Endothelial cell (in vitro differentiated cells): ENCODE data around the gene SOX6. TPM values are rescaled to one million over a fixed set of nuclear protein-coding genes. Genes with fewer than 3 reads are reported as not detected.

Experiments
- DNase-seq: peaks from one replicate; pipeline ENCODE4 v3.0.0; 2021; ENCODE audit warnings: low spot score
- H3K27ac Mint-ChIP-seq: one replicate; pipeline ENCODE4 v1.8.0; 2021; ENCODE audit warnings: mixed read lengths, inconsistent platforms; ENCODE audit not compliant: unreplicated experiment
- H3K27me3 Mint-ChIP-seq: one replicate; pipeline ENCODE4 v1.8.0; 2021; ENCODE audit warnings: mild to moderate bottlenecking, moderate library complexity, mixed read lengths, inconsistent platforms; ENCODE audit not compliant: unreplicated experiment
- H3K36me3 Mint-ChIP-seq: one replicate; pipeline ENCODE4 v1.8.0; 2021; ENCODE audit warnings: mild to moderate bottlenecking, low read depth, mixed read lengths, inconsistent platforms; ENCODE audit not compliant: unreplicated experiment
- H3K4me1 Mint-ChIP-seq: one replicate; pipeline ENCODE4 v1.8.0; 2021; ENCODE audit warnings: mild to moderate bottlenecking, mixed read lengths, inconsistent platforms; ENCODE audit not compliant: unreplicated experiment
- H3K4me3 Mint-ChIP-seq: one replicate; pipeline ENCODE4 v1.8.0; 2021; ENCODE audit warnings: mild to moderate bottlenecking, mixed read lengths, inconsistent platforms; ENCODE audit not compliant: unreplicated experiment
- H3K9me3 Mint-ChIP-seq: one replicate; pipeline ENCODE4 v1.8.0; 2021; ENCODE audit warnings: mixed read lengths, inconsistent platforms; ENCODE audit not compliant: unreplicated experiment
- total RNA-seq: library from RNA; stranded (reverse); fragmentation: NEBNext Ultra II Directional; extraction: Animal tissue kit (Norgen Biotek cat#: 25700); gene quantifications from one replicate; pipeline ENCODE4 v1.2.1, GENCODE V29; 2021; ENCODE audit not compliant: unreplicated experiment
- TF ChIP-seq, protein P1 (sequence below): fragments of 200-600 bp; sonication (generic); IDR thresholded peaks from one replicate; pipeline ENCODE4 v1.5.0; 2021; ENCODE audit warnings: antibody characterized with exemption; ENCODE audit not compliant: unreplicated experiment

Gene SOX6
- total RNA-seq, 1 donor from 2014 or later, result 21.0 TPM

- Mint-ChIP-seq H3K4me3 (no peak overlapping the region), H3K9me3 (no peaks in the 10 kb centered on the region), H3K4me1 (no peaks in the 10 kb centered on the region), H3K27ac (no peak overlapping the region), H3K36me3 (no peaks in the 10 kb centered on the region), H3K27me3 (no peaks in the 10 kb centered on the region)
- DNase-seq, result no peak
- TF ChIP-seq, protein P1, sequence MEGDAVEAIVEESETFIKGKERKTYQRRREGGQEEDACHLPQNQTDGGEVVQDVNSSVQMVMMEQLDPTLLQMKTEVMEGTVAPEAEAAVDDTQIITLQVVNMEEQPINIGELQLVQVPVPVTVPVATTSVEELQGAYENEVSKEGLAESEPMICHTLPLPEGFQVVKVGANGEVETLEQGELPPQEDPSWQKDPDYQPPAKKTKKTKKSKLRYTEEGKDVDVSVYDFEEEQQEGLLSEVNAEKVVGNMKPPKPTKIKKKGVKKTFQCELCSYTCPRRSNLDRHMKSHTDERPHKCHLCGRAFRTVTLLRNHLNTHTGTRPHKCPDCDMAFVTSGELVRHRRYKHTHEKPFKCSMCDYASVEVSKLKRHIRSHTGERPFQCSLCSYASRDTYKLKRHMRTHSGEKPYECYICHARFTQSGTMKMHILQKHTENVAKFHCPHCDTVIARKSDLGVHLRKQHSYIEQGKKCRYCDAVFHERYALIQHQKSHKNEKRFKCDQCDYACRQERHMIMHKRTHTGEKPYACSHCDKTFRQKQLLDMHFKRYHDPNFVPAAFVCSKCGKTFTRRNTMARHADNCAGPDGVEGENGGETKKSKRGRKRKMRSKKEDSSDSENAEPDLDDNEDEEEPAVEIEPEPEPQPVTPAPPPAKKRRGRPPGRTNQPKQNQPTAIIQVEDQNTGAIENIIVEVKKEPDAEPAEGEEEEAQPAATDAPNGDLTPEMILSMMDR, result no peak
Measured at GRCh38 chr11:16114978-16115871, 241.1 kb downstream of the SOX6 start.

DNA sequence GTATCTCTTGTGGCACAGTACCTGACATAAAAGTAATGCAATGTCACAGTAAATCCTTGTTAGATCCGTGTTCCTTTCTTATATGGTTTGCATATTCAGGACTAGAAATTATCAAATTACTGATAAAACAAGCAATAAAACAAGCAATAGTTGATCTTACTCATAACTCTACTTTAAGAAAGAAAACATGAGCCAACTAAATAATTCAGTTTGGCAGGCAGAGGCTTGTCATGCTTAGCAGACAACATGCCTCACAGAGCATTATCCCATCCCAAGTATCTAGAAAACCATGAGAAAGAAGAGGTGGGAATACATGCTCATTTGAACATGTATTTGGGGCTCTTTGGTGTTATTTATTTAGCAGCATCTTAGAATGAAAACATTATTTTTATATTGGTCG, 241.9 kb downstream of the SOX6 start:
- Mint-ChIP-seq H3K4me3 (no peak overlapping the region), H3K27ac (no peak overlapping the region), H3K27me3 (no peaks in the 10 kb centered on the region)

DNA sequence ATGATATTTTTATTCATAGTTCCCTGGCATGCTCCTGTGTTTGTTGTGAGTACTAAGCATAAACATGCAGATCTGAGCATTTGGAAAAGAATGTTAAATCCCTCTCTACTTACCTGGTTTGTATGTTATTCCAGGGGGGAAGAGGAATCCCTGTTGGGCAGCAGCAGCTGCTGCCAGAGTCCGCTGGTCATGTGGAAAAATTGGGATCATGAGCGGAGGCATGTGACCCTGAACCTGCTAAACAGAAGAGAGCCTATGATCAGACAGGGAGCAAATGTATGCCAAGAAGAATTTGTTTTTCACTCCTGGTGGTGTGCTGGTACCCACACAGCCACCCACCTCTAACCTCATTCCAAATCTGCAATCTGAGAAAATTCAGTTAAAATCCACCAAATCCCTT, 244.7 kb downstream of the SOX6 start:
- TF ChIP-seq, protein P1, result no peak
- Mint-ChIP-seq H3K4me3 (no peak overlapping the region), H3K4me1 (no peaks in the 10 kb centered on the region), H3K9me3 (no peaks in the 10 kb centered on the region), H3K27ac (no peak overlapping the region), H3K27me3 (no peaks in the 10 kb centered on the region), H3K36me3 (no peaks in the 10 kb centered on the region)
- DNase-seq, result no peak

More for the DNA sequence above, 241.9 kb downstream of the SOX6 start:
- TF ChIP-seq, protein P1, result no peak
- no peak for DNase-seq
- H3K4me1 Mint-ChIP-seq, result no peaks in the 10 kb centered on the region
- no peaks in the 10 kb centered on the region for H3K9me3 Mint-ChIP-seq
- no peaks in the 10 kb centered on the region for H3K36me3 Mint-ChIP-seq

DNA sequence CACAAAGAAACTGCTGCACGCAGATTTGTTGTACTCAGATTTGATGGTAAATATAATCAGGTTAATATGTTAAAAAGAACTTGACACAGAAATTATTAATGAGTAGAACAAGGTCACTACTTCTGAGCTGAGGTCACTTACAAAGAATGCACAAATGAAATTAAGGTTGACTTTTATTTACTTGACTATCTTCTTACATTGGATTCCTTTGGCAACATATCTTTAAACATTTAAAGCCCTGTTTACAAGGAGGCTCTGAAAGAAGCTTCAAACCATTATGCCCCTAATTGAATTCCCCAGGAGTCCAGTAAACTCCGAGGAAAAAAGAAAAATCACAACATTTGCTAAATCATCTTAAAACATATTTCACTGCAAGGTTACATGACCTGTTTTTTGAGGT, 245.5 kb downstream of the SOX6 start:
- Mint-ChIP-seq H3K27me3 (no peaks in the 10 kb centered on the region), H3K36me3 (no peaks in the 10 kb centered on the region)

More for the DNA sequence above, 245.5 kb downstream of the SOX6 start:
- DNase-seq, result no peak
- TF ChIP-seq, protein P1, result no peak
- Mint-ChIP-seq H3K9me3 (no peaks in the 10 kb centered on the region), H3K27ac (no peak overlapping the region), H3K4me1 (no peaks in the 10 kb centered on the region), H3K4me3 (no peak overlapping the region)
